H1 (cell line): Measurements from ENCODE around the gene RUFY1. TPM values are rescaled to one million over a fixed set of nuclear protein-coding genes. Genes with fewer than 3 reads are reported as not detected.
"Not testable (repeated sequence)": the region's sequence is repeated elsewhere in the genome, so short reads cannot be mapped to it uniquely, and the experiment has no call there.

Experiments used
- CTCF ChIA-PET: fragments of 300-600 bp; sonication (Branson Sonifier 250); formaldehyde crosslinking; loops from one replicate; lab custom pipeline; 2021; ENCODE audit not compliant: partially characterized antibody; lab: Charles Lee
- POLR2A ChIA-PET: fragments of 300-600 bp; sonication (Branson Sonifier 250); formaldehyde crosslinking; loops from one replicate; lab custom pipeline; 2021; ENCODE audit warnings: inconsistent platforms; ENCODE audit not compliant: partially characterized antibody; lab: Charles Lee
- DNase-seq, 2 experiments: peaks; one replicate each; pipeline versions ENCODE4 v3.0.0 to v3.0.0-alpha.2; 2010 to 2022; ENCODE audit warnings: low spot score in 2 of 2, low read depth in 1 of 2, mixed read lengths in 1 of 2
- FAIRE-seq: peaks from 2 replicates; lab custom pipeline; 2011; peaks lifted over from hg19 to GRCh38; lab: Jason Lieb, UNC
- H2AFZ ChIP-seq: 2 replicates; pipeline ENCODE4 v1.8.1; 2012; ENCODE audit warnings: low read length, inconsistent platforms
- H2AK5ac ChIP-seq: 2 replicates; pipeline ENCODE4 v1.6.1; 2013; ENCODE audit warnings: low read depth, low read length
- H2BK120ac ChIP-seq: replicated peaks from 2 replicates; pipeline ENCODE3; 2013; ENCODE audit warnings: low read depth, low read length, inconsistent platforms
- H2BK12ac ChIP-seq: 2 replicates; pipeline ENCODE4 v1.6.1; 2013; ENCODE audit warnings: low read depth, low read length
- H2BK15ac ChIP-seq: 2 replicates; pipeline ENCODE4 v1.6.1; 2013; ENCODE audit warnings: low read length
- H2BK20ac ChIP-seq: 2 replicates; pipeline ENCODE4 v1.6.1; 2013; ENCODE audit warnings: low read length
- H2BK5ac ChIP-seq: 2 replicates; pipeline ENCODE4 v1.6.1; 2013; ENCODE audit warnings: low read depth, low read length
- H3K14ac ChIP-seq: 2 replicates; pipeline ENCODE4 v1.6.1; 2013; ENCODE audit warnings: inconsistent platforms; ENCODE audit not compliant: insufficient read length
- H3K18ac ChIP-seq: 2 replicates; pipeline ENCODE4 v1.6.1; 2013; ENCODE audit warnings: low read length; ENCODE audit errors: extremely low read depth
- H3K23ac ChIP-seq: 2 replicates; pipeline ENCODE4 v1.6.1; 2013; ENCODE audit warnings: inconsistent platforms; ENCODE audit not compliant: insufficient read length
- H3K23me2 ChIP-seq: 2 replicates; pipeline ENCODE4 v1.6.1; 2013; ENCODE audit warnings: low read depth, low read length
- H3K27ac ChIP-seq: 2 replicates; pipeline ENCODE4 v1.6.1; 2011; ENCODE audit warnings: low read depth, low read length, inconsistent platforms
- H3K27me3 ChIP-seq, 4 experiments: replicated peaks in 1 of 4; 1 replicate in 1 of 4; 2 replicates in 3 of 4; pipeline versions ENCODE4 v1.6.1 to v1.8.1; 2011 to 2013; ENCODE audit warnings: low read length in 3 of 4, mild to moderate bottlenecking in 3 of 4, inconsistent platforms in 2 of 4, mixed read lengths in 2 of 4, moderate library complexity in 1 of 4; ENCODE audit not compliant: control insufficient read depth in 3 of 4, insufficient read depth in 3 of 4; ENCODE audit errors: extremely low read depth in 1 of 4
- H3K36me3 ChIP-seq, 4 experiments: 2 replicates each; pipeline versions ENCODE4 v1.6.1 to v1.8.1; 2011 to 2013; ENCODE audit warnings: mild to moderate bottlenecking in 4 of 4, low read length in 3 of 4, moderate library complexity in 2 of 4, control low read depth in 1 of 4, inconsistent platforms in 1 of 4; ENCODE audit not compliant: insufficient read depth in 4 of 4, control insufficient read depth in 2 of 4
- H3K4ac ChIP-seq: replicated peaks from 2 replicates; pipeline ENCODE3; 2013; ENCODE audit warnings: low read length, low read depth, mixed read lengths, inconsistent platforms; ENCODE audit not compliant: insufficient read length
- H3K4me1 ChIP-seq, 4 experiments: replicated peaks in 1 of 4; 1 replicate in 1 of 4; 2 replicates in 3 of 4; pipeline versions ENCODE4 v1.6.1 to v1.8.1; 2011 to 2013; ENCODE audit warnings: low read length in 3 of 4, inconsistent platforms in 2 of 4, mixed read lengths in 1 of 4; ENCODE audit not compliant: insufficient read depth in 4 of 4, control insufficient read depth in 3 of 4
- H3K4me2 ChIP-seq, 2 experiments: 2 replicates each; pipeline versions ENCODE4 v1.6.1 to v1.8.1; 2011 to 2013; ENCODE audit warnings: low read depth in 2 of 2, low read length in 2 of 2, control low read depth in 1 of 2, inconsistent platforms in 1 of 2, mild to moderate bottlenecking in 1 of 2; ENCODE audit not compliant: insufficient read depth in 1 of 2
- H3K4me3 ChIP-seq, 4 experiments: fragments of 200-600, 300-600 bp in 1 of 4; sonication (generic), shearing (Covaris generic), sonication (Bioruptor Twin) in 1 of 4; 2 replicates each; pipeline versions ENCODE4 v1.5.1 to v1.8.1; 2011 to 2016; ENCODE audit warnings: low read length in 4 of 4, low read depth in 3 of 4, control low read depth in 2 of 4, inconsistent platforms in 2 of 4, mild to moderate bottlenecking in 2 of 4, mixed read lengths in 1 of 4, moderate library complexity in 1 of 4; ENCODE audit not compliant: insufficient read depth in 2 of 4; ENCODE audit errors: extremely low read depth in 1 of 4
- H3K56ac ChIP-seq: replicated peaks from 2 replicates; pipeline ENCODE3; 2013; ENCODE audit warnings: low read depth, mild to moderate bottlenecking, mixed read lengths, low read length, inconsistent platforms; ENCODE audit not compliant: insufficient read length
- H3K79me1 ChIP-seq: 2 replicates; pipeline ENCODE4 v1.6.1; 2013; ENCODE audit warnings: low read depth, low read length, control low read depth
- H3K79me2 ChIP-seq, 2 experiments: 2 replicates each; pipeline versions ENCODE4 v1.6.1 to v1.8.1; 2012 to 2013; ENCODE audit warnings: low read length in 2 of 2, mild to moderate bottlenecking in 2 of 2, inconsistent platforms in 1 of 2; ENCODE audit not compliant: insufficient read depth in 2 of 2, control insufficient read depth in 1 of 2
- H3K9ac ChIP-seq, 4 experiments: replicated peaks in 1 of 4; 1 replicate in 1 of 4; 2 replicates in 3 of 4; pipeline versions ENCODE4 v1.6.1 to v1.8.1; 2011 to 2013; ENCODE audit warnings: low read depth in 3 of 4, low read length in 3 of 4, control low read depth in 2 of 4, mild to moderate bottlenecking in 2 of 4, moderate library complexity in 2 of 4, inconsistent platforms in 1 of 4; ENCODE audit errors: extremely low read depth in 1 of 4
- H3K9me3 ChIP-seq, 2 experiments: 2 replicates each; pipeline versions ENCODE4 v1.6.1 to v1.8.1; 2012 to 2013; ENCODE audit warnings: mild to moderate bottlenecking in 2 of 2, moderate library complexity in 2 of 2, control low read depth in 1 of 2, inconsistent platforms in 1 of 2, low read depth in 1 of 2, low read length in 1 of 2, mixed read lengths in 1 of 2; ENCODE audit not compliant: insufficient read depth in 2 of 2
- H4K20me1 ChIP-seq, 2 experiments: replicated peaks in 1 of 2; 2 replicates each; pipeline versions ENCODE3 to v1.8.1; 2011 to 2013; ENCODE audit warnings: inconsistent platforms in 2 of 2, low read length in 2 of 2, mild to moderate bottlenecking in 1 of 2; ENCODE audit not compliant: insufficient read depth in 2 of 2, control insufficient read depth in 1 of 2
- H4K5ac ChIP-seq: 2 replicates; pipeline ENCODE4 v1.6.1; 2013; ENCODE audit warnings: low read length, low read depth, mixed read lengths, inconsistent platforms; ENCODE audit not compliant: insufficient read length
- H4K8ac ChIP-seq: 2 replicates; pipeline ENCODE4 v1.8.0; 2013; ENCODE audit warnings: mild to moderate bottlenecking, moderate library complexity, low read length, inconsistent platforms; ENCODE audit not compliant: insufficient read depth; ENCODE audit errors: extremely low read depth
- H4K91ac ChIP-seq: replicated peaks from 2 replicates; pipeline ENCODE3; 2013; ENCODE audit warnings: low read length, mixed read lengths, inconsistent platforms; ENCODE audit not compliant: insufficient read length
- WGBS, 2 experiments: shearing (Covaris generic) in 1 of 2; methylation state at CpG; one replicate each; pipeline versions ENCODE4 v1.1.6 to v1.1.7; 2013 to 2015; ENCODE audit warnings: low lambda C conversion rate in 2 of 2, mixed read lengths in 2 of 2, inconsistent platforms in 1 of 2, low coverage in 1 of 2, missing lambda C conversion rate in 1 of 2; ENCODE audit not compliant: insufficient replicate concordance in 2 of 2, insufficient coverage in 1 of 2, insufficient read length in 1 of 2; ENCODE audit errors: extremely low coverage in 1 of 2, missing lambda C conversion rate in 1 of 2; 5-methylcytosine and 5-hydroxymethylcytosine counted together
- polyA plus RNA-seq, 7 experiments: library from polyadenylated mRNA; depleted of rRNA in 3 of 7; stranded (reverse) in 5 of 7; unstranded in 2 of 7; fragments of >200 nt in 5 of 7; fragments of 200-250 nt in 2 of 7; gene quantifications; 1 replicate in 5 of 7; 2 replicates in 1 of 7; 4 replicates in 1 of 7; pipeline versions ENCODE4 v1.2.1 to v1.2.3, GENCODE V29; 2011 to 2013; ENCODE audit warnings: missing spikeins in 2 of 7, mixed read lengths in 2 of 7
- total RNA-seq: library from RNA; stranded (reverse); fragmentation: NEBNext Ultra II Directional; extraction: Animal tissue kit (Norgen Biotek cat#: 25700); gene quantifications from 2 replicates; pipeline ENCODE4 v1.2.1, GENCODE V29; 2021

RUFY1 gene
- total and polyA plus RNA-seq, 2 of the 8 experiments (the other 6 are each of a cell fraction or from before 2014, with no cell fraction given): 22.4 to 29.5 TPM

DNA sequence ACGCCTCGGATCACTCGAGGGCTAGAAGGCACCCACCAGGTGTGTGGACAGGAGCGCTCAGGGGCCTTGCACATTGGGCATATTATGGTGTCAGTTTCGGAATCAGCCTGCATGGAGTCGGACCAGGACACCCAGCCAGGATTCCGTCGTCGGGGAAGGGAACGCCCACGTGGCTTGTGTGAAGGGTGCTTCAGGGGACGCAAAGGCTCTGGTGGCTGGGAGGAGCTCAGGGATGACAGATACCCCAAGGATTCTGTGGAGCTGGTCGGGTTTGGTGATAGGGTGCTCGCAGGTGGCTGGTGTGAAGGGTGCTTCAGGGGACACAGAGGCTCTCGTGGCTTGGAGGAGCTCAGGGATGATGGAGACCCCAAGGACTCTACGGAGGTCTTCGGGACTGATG lies 92.3 kb downstream of the RUFY1 start:
- H3K18ac ChIP-seq, H2BK120ac ChIP-seq, H3K56ac ChIP-seq, H4K8ac ChIP-seq, H3K79me2 ChIP-seq, H4K20me1 ChIP-seq, DNase-seq, H4K5ac ChIP-seq, H3K4me1 ChIP-seq, H3K36me3 ChIP-seq, H2BK20ac ChIP-seq, FAIRE-seq, H3K27ac ChIP-seq, H3K23me2 ChIP-seq, H3K9ac ChIP-seq, H2BK5ac ChIP-seq, H3K27me3 ChIP-seq, H4K91ac ChIP-seq, H3K4me3 ChIP-seq, H3K9me3 ChIP-seq, H3K4ac ChIP-seq, H2AK5ac ChIP-seq, H2BK12ac ChIP-seq, H3K4me2 ChIP-seq, H3K14ac ChIP-seq, H3K23ac ChIP-seq, H2BK15ac ChIP-seq, H3K79me1 ChIP-seq, H2AFZ ChIP-seq: not testable (repeated sequence)
- CTCF ChIA-PET: interaction anchor here (1.9 kb wide), 1 partner anchor 27 kb away, joined by 5 read pairs; no protein-coding TSS in a partner anchor
- POLR2A ChIA-PET: interaction anchor here (0.7 kb wide), 1 partner anchor 19 kb away, joined by 4 read pairs; the partner anchor contains the start of gene HNRNPH1
- WGBS, 2 experiments: 85% methylated on average over 13 of the region's 17 CpGs; no CpG with 5 or more reads in 1 of the 2 experiments
